HG03439 (cell line): ENCODE results near the gene SLC25A2.
"Not testable (repeated sequence)": the region's sequence is repeated elsewhere in the genome, so short reads cannot be mapped to it uniquely, and the experiment has no call there.

Experiments
- ATAC-seq: cut with Tn5 transposase; IDR thresholded peaks from one replicate; pipeline ENCODE4 v1.9.1; 2021; ENCODE audit warnings: mild to moderate bottlenecking, moderate library complexity; ENCODE audit not compliant: unreplicated experiment

Gene SLC25A2

DNA sequence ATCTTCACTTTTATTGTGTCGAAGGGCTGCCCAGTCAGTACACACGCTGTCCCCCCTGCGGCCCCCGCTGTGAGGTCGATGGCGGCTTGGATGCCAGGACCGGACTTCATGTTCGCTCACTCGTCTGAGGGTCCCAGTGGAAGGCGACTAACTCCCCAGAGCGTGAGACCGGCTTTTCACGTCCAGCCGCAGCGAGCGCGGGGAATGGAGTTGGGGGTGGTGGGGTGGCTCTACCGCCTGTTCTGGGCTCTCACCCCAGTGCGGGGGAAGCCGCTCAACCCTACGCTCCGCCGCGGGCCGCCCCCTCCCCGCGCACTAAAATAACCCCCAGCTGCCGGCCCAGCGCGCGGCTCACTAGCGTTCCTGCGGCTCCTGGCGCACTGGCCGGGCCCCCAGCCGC, at the start of gene SLC25A2:
Gene SLC25A2 (minus strand): TSS at position 294 of the 400 bp plus-strand sequence. CDS start 184 bp downstream, at position 110.
- no peak for ATAC-seq

DNA sequence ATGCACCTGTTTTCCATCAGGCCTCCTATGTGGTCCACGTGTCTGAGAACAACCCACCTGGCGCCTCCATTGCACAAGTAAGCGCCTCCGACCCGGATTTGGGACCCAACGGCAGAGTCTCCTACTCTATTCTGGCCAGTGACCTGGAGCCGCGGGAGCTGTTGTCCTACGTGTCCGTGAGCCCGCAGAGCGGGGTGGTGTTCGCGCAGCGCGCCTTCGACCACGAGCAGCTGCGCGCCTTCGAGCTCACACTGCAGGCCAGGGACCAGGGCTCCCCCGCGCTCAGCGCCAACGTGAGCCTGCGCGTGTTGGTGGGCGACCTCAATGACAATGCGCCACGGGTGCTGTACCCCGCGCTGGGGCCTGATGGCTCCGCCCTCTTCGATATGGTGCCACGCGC, 47.7 kb upstream of the SLC25A2 start:
- ATAC-seq = no peak

DNA sequence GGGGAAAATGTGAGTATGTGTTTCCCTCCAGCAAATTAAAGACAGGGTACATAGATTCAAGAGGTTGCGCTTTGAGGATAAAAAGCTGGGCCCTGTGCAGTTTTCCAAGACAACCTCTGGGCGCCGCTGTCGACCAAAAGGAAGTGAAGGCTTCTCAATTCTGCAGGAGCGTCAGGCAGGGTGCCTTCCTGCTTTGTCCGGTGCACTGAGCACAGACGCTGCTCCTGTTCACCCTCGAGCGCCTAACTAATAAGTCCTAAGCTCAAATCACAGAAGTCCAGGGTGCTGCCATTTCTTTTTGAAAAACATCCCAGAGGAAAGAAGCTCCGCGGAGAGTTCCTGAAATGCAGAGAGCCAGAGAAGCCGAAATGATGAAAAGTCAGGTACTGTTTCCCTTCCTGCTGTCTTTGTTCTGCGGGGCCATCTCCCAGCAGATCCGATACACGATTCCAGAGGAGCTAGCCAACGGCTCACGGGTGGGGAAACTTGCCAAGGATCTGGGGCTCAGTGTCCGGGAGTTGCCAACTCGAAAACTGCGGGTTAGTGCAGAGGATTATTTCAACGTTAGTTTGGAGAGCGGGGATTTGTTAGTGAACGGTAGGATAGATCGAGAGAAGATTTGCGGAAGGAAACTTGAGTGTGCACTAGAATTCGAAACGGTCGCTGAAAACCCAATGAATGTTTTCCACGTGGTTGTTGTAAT, 46.2 kb upstream of the SLC25A2 start, which contains the start of gene PCDHGB1:
Gene PCDHGB1 (plus strand): TSS at position 183 of the 703 bp plus-strand sequence. CDS start 162 bp downstream, at position 345.
- no peak for ATAC-seq

DNA sequence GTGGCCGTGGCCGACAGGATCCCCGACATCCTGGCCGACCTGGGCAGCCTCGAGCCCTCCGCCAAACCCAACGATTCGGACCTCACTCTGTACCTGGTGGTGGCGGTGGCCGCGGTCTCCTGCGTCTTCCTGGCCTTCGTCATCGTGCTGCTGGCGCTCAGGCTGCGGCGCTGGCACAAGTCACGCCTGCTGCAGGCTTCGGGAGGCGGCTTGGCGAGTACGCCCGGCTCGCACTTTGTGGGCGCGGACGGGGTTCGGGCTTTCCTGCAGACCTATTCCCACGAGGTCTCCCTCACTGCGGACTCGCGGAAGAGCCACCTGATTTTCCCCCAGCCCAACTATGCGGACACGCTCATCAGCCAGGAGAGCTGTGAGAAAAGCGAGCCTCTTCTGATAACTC, 42.2 kb upstream of the SLC25A2 start:
- not testable (repeated sequence) for ATAC-seq

DNA sequence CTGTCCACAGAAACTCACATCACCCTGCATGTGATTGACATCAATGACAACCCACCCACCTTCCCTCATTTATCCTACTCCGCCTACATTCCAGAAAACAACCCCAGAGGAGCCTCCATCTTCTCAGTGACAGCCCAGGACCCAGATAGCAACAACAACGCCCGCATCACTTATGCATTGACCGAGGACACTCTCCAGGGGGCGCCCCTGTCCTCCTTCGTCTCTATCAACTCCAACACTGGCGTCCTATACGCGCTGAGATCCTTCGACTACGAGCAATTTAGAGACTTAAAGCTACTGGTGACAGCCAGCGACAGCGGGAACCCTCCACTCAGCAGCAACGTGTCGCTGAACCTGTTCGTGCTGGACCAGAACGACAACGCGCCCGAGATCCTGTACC, 41.5 kb upstream of the SLC25A2 start:
- ATAC-seq = no peak

DNA sequence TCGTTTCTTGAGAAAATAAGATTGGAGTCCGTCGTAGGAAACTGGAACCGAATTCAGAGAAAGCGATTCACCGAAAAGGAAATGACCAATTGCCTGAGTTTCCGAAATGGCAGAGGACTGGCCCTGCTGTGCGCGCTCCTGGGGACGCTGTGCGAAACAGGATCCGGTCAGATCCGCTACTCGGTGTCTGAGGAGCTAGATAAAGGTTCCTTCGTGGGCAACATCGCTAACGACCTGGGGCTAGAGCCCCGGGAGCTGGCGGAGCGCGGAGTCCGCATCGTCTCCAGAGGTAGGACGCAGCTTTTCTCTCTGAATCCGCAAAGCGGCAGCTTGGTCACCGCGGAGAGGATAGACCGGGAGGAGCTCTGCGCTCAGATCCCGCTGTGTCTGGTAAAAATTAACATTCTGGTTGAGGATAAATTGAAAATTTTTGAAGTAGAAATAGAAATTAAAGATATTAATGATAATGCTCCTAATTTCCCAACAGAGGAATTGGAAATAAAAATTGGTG, 40.2 kb upstream of the SLC25A2 start:
- no peak for ATAC-seq

DNA sequence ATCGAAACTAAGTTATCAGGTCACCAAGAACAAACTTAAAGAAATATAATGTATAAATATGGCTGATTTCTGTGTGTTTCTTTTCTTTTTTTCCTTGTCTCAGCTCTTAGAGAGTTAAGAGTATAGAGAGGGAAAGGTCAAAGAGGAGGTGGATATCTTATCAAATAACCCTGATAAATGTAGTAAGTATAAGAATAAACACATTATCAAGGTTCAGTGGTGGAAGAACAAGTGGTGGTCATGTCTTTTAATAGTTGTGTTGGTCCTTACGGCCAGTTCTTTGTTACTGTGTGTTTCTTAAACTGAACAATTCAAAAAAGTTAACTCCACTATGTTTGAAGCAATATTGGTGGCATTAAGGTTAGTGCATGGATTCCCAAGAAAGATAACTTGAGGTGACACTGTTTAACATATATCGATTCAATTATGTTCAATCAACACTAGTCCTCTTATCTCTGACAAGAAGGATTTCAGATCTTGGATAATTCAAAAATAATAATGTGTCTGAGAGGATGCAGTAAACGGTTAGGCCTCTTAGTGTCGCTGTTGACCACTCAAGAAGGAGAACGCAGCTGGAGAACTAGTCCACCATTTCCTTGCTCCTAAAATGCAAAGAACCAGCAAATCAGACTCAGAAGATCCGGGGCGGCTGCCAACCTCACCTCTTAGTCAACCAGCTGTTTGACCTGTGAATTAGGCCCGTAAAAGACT, 39.5 kb upstream of the SLC25A2 start, which contains the start of gene PCDHGA3:
Gene PCDHGA3 (plus strand): TSS at position 588 of the 711 bp plus-strand sequence. CDS start 205 bp downstream, outside the sequence.
- no peak for ATAC-seq

DNA sequence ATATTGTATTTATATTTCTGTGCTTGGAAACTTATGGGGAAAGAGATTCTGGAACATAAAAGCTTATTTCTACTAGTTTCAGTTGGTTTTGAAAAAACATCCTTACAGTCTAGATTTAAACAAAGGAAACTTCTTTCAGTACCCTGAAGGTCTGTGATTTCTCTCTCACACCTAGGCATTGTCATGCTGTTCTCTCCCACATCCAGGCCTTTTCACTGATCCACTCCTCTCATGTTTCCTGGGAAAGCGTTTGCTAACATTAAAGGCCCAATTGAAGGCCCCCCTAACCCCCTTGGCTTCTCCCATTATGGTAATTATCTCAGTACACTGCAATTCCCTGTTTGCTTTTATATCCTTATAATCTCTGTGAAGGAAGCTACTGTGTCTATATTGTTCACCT, 38.9 kb upstream of the SLC25A2 start:
- no peak for ATAC-seq

DNA sequence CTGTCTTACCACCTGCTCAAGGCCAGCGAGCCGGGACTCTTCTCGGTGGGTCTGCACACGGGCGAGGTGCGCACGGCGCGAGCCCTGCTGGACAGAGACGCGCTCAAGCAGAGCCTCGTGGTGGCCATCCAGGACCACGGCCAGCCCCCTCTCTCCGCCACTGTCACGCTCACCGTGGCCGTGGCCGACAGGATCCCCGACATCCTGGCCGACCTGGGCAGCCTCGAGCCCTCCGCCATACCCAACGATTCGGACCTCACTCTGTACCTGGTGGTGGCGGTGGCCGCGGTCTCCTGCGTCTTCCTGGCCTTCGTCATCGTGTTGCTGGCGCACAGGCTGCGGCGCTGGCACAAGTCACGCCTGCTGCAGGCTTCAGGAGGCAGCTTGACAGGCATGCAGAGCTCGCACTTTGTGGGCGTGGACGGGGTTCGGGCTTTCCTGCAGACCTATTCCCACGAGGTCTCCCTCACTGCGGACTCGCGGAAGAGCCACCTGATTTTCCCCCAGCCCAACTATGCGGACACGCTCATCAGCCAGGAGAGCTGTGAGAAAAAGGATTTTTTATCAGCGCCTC, 37.0 kb upstream of the SLC25A2 start:
- ATAC-seq = not testable (repeated sequence)

DNA sequence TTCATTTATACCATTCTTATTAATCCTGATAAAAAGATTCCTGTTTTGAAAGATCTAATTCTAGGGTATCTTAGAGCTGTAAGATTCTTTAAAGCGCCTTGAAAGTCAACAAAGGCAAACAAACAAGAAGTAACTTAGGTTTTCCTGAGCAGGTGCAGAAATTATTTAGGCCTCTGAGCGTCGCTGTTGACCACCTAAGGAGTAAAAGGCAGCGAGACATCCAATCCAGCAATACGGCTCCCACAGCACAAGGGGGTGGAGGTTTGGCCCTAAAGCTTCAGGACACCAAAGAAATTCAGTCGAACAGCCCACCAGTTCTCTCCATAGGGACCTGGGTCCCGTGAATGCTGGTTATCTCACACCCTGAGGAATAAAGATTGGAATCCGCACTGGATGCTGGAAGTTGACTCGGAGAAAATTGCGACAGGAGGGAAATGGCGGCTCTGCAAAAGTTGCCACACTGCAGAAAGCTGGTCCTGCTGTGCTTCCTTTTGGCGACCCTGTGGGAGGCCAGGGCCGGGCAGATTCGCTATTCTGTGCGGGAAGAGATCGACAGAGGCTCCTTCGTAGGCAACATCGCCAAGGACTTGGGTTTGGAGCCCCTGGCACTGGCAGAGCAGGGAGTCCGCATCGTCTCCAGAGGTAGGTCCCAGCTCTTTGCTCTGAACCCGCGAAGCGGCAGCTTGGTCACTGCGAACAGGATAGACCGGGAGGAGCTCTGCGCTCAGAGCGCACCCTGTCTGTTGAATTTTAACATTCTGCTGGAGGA, 34.9 kb upstream of the SLC25A2 start, which contains the start of gene PCDHGA2:
Gene PCDHGA2 (plus strand): TSS at position 223 of the 769 bp plus-strand sequence.
- no peak for ATAC-seq

DNA sequence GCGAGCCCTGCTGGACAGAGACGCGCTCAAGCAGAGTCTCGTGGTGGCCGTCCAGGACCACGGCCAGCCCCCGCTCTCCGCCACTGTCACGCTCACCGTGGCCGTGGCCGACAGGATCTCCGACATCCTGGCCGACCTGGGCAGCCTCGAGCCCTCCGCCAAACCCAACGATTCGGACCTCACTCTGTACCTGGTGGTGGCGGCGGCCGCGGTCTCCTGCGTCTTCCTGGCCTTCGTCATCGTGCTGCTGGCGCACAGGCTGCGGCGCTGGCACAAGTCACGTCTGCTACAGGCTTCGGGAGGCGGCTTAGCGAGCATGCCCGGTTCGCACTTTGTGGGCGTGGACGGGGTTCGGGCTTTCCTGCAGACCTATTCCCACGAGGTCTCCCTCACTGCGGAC, 28.7 kb upstream of the SLC25A2 start:
- not testable (repeated sequence) for ATAC-seq

DNA sequence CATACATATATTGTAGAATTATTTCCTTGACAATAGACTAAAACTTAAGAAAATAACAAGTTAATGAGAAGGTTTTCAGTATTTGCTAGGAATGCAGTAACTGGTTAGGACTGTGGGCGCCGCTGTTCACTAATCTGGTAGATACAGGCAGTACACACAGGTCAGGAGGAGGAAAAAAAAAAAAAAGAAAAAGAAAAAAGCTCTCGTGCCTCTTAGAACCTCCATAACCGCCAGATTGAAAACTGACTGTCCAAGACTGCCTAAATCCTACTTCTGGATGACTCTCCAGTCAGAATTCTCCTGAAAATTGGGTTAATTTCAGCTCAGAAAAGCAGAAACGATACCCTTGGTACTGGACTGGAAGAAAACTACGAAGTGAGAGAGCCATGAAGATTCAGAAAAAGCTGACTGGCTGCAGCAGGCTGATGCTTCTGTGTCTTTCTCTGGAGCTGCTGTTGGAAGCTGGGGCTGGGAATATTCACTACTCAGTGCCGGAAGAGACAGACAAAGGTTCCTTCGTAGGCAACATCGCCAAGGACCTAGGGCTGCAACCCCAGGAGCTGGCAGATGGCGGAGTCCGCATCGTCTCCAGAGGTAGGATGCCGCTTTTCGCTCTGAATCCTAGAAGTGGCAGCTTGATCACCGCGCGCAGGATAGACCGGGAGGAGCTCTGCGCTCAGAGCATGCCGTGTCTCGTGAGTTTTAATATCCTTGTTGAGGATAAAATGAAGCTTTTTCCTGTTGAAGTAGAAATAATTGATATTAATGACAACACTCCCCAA, 26.6 kb upstream of the SLC25A2 start, which contains the start of gene PCDHGA1:
Gene PCDHGA1 (plus strand): TSS at position 216 of the 782 bp plus-strand sequence.
- no peak for ATAC-seq

DNA sequence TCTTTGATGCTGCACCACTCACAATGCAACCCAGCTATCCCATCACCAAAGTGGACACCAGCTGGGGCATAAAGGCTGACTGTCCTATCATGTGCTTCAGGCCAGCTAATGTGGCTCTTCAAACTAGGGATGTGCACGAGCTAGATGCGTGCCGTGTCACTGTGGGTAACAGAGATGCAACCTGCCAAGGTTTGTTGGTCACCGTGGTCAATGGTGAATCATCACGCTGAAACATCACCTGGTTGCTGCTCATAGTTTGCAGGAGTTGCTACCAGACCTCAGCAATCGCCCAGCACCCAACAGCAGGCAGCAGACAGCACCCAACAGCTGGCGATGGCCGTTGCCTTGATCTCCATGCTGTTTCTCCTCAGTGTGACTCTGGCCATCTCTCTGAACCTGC, 24.4 kb upstream of the SLC25A2 start:
- no peak for ATAC-seq

DNA sequence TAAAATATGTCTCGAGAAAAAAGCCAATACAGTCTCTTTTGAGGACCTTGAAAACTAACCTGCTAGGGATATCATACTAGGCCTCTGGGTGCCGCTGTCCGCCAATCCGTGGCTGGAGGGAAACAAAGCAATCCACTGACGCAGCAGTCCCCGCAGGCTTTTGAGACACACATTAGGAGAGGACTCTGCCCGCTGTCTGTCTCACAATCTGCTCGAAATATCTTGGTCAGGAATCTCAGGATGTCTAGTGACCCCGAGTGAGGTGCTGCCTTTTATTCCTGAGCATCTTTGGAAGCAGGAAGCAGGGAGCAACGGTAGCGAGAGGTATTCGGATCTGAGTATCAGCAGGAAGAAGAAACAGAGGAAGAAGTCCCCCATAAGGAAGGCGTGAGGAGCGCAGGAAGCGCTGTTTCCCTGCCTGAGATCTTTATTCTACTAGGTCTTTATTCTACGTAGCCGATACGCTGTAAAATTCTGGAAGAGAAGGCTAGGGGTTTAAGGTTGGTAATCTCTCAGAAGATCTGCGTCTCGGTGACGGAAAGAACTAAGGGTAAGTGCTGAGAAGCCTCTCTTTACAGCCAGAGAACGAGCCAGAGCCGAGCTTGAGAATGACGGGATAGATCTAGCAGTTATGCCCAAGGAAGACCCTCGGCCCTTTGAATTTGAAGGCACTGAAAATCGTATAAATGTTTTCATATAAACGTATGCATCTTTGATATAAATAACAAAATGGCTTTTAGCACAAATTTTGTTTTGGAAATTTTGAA, 22.4 kb upstream of the SLC25A2 start:
- peak; percentile 81 for ATAC-seq

DNA sequence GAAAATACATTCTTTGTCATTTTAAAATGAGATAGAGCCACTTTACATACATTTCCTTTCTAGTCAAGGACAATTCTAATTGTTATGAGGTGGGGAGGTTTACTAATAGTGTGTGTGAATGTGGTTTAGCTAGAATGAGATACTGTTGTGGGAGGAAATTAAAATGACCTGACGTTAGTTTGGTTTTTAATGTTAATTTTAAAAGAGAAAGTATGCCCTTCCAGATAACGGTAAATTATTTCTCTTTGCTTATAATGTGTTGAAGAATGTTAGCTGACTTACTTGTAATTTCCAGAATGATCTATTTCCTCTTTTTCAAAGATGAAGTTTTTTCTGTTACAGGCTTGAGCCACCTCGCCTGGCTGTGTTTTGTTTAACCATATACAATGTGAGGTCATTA, 18.4 kb upstream of the SLC25A2 start:
- ATAC-seq = no peak

DNA sequence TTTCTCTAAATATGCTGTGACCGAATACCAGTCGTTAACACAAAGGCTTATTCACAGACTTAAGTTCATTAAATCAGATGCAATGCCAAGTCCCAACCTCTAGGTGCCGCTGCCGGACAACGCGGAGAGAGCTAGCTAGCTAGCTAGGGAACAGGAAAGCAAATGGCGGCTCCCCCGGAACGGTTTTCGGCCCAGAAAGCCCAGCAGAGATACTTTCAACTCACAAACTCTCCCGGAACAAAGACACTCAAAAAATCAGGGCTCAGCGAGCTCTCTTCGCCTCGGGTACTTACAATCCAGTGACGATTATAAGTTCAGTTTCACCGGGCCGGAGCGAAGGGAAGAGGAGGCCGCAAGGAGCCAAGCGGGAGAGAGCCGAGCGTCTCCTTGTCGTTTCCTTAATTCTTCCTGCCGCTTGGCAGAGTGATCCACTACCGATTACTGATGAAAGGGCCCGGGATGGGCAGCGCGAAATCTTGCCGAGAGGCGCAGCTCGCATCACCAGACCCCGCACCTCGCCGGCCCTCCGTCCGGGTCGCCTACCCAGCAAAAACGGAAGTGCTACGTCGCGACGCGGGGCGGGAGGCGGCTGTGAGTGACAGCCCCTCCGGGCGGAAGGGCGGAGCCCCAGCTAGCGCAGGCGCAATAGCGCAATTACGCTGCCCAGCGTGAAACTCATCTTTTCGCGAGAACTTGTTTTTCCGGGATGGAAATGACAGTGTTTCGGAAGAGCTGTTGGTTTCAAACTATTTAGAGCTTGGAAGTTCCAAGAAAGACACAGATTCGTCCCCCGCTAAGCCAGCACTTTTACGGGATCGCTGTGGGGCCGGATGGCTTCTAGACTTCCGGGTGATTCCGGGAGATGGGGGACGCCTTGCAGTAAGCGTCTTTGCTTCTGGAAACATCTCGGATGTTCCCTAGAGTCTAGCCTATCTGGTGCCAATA, 16.6 kb upstream of the SLC25A2 start, which contains the start of gene TAF7:
Gene TAF7 (minus strand): TSS at position 560 of the 945 bp plus-strand sequence. CDS start 740 bp downstream, outside the sequence.
- ATAC-seq = peak; percentile 98

DNA sequence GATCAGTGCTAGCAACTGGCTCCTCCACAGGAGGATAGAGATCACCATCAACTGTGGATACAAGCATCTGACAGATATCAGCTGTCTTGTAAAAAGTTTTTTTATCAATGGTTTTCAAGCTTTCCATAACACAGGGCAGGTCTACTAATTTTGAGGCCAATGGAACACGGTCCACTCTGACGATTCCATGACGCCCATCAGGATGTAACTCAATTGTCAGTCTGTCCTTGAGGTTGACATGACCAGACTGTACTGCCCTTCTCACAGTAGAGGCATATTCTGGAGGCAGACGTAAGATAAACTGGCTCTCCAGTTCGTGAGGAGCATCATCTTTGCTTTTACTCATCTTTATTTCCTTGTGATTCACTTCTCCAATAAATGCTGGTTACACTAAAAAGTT, 15.8 kb upstream of the SLC25A2 start:
- no peak for ATAC-seq

DNA sequence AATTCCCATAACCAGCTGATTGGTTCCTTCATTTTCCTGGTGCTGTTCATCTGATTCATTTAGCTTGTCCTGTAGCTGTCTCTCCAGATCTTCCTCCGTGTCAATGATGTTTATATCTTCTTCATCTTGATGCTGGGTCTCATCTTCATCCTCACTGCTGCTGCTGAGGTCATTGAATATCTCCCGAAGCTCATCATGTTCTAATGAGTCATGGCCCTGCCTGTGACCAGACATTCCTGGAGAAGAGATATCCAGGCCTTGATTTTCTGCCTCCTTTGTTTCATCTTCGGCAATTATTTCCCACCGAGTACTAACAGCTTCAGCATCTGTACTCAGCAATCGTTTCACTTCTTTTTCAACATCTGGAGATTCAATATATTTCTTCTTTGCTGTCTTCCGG, 15.4 kb upstream of the SLC25A2 start:
- no peak for ATAC-seq
